Stimulated activated CD4-positive, alpha-beta T cell treated with anti-CD3 and anti-CD28 coated beads, Interleukin-15, amount 100 ng/mL, for 1 hour (primary cell): ENCODE data around the gene PARP12.
"Not testable (repeated sequence)": the region's sequence is repeated elsewhere in the genome, so short reads cannot be mapped to it uniquely, and the experiment has no call there.

Experiments
- DNase-seq, 2 donors: peaks; one replicate each; pipeline ENCODE4 v3.0.0-alpha.2; 2020; ENCODE audit warnings: low read depth in 1 of 2, low spot score in 1 of 2

The PARP12 gene

GRCh38 chr7:140062528-140063299 is at the start of gene PARP12:
TSS of gene PARP12 (minus strand) at chr7:140062951. CDS start at chr7:140062847, 104 bp downstream.
- peak; percentile 73 to 76 for DNase-seq

- not testable (repeated sequence) for DNase-seq
These were observed 46.0 kb upstream of the PARP12 start for GRCh38 chr7:140108777-140109176.

GRCh38 chr7:140096459-140096858 is 33.7 kb upstream of the PARP12 start:
- no peak for DNase-seq

GRCh38 chr7:140093375-140093774 is 30.6 kb upstream of the PARP12 start:
- DNase-seq, result no peak

- DNase-seq, result no peak
These were observed 22.7 kb upstream of the PARP12 start for GRCh38 chr7:140085447-140085846.

GRCh38 chr7:140084972-140085371 is 22.2 kb upstream of the PARP12 start:
- DNase-seq, result no peak

- DNase-seq, result no peak
These were observed 21.4 kb upstream of the PARP12 start for GRCh38 chr7:140084142-140084655.

GRCh38 chr7:140082770-140083169 is 20.0 kb upstream of the PARP12 start:
- no peak for DNase-seq

GRCh38 chr7:140081774-140082425 is 19.1 kb upstream of the PARP12 start:
- no peak for DNase-seq

GRCh38 chr7:140080919-140081318 is 18.2 kb upstream of the PARP12 start:
- no peak for DNase-seq

GRCh38 chr7:140079121-140079536 is 16.4 kb upstream of the PARP12 start:
- no peak for DNase-seq

- DNase-seq, result no peak
These were observed 15.6 kb upstream of the PARP12 start for GRCh38 chr7:140078392-140078791.

GRCh38 chr7:140074780-140075179 is 12.0 kb upstream of the PARP12 start:
- DNase-seq, result no peak

- DNase-seq, result no peak
These were observed 7.8 kb upstream of the PARP12 start for GRCh38 chr7:140070546-140070945.

- DNase-seq, result no peak
These were observed 6.7 kb upstream of the PARP12 start for GRCh38 chr7:140069298-140069949.

- no peak for DNase-seq
These were observed 5.3 kb upstream of the PARP12 start for GRCh38 chr7:140068033-140068432.

GRCh38 chr7:140067052-140067451 is 4.3 kb upstream of the PARP12 start:
- no peak for DNase-seq

- DNase-seq, result peak; percentile 16 to 31
These were observed 628 bp downstream of the PARP12 start for GRCh38 chr7:140062118-140062527.

GRCh38 chr7:140061607-140061930 is 1.2 kb downstream of the PARP12 start:
- DNase-seq, result no peak

GRCh38 chr7:140060788-140061606 is 1.8 kb downstream of the PARP12 start:
- no peak for DNase-seq

- DNase-seq, result no peak
These were observed 2.5 kb downstream of the PARP12 start for GRCh38 chr7:140060243-140060630.
